Neutrophil (primary cell): ENCODE results near the gene FHOD3.

Experiments used
- H3K27ac ChIP-seq: fragments of 200-600 bp; sonication (generic); 2 replicates; pipeline ENCODE4 v1.5.1; 2016; ENCODE audit warnings: mild to moderate bottlenecking, moderate library complexity
- H3K27me3 ChIP-seq: fragments of 200-600 bp; sonication (generic); 2 replicates; pipeline ENCODE4 v1.6.0; 2016; ENCODE audit warnings: mild to moderate bottlenecking
- H3K36me3 ChIP-seq: fragments of 200-600 bp; sonication (generic); 2 replicates; pipeline ENCODE4 v1.5.1; 2017
- H3K4me1 ChIP-seq, 2 experiments: fragments of 200-600 bp in 1 of 2; sonication (generic) in 1 of 2; 1 replicate in 1 of 2; 2 replicates in 1 of 2; pipeline versions ENCODE4 v1.5.1 to v1.6.1; 2013 to 2016; ENCODE audit warnings: low read depth in 1 of 2, low read length in 1 of 2, mild to moderate bottlenecking in 1 of 2, moderate library complexity in 1 of 2; ENCODE audit not compliant: control insufficient read depth in 1 of 2, insufficient read depth in 1 of 2
- H3K4me3 ChIP-seq, 2 experiments: fragments of 200-600 bp in 1 of 2; sonication (generic) in 1 of 2; 1 replicate in 1 of 2; 2 replicates in 1 of 2; pipeline ENCODE4 v1.5.1; 2013 to 2016; ENCODE audit warnings: low read depth in 1 of 2, low read length in 1 of 2, mild to moderate bottlenecking in 1 of 2, moderate library complexity in 1 of 2
- H3K9me3 ChIP-seq: fragments of 200-600 bp; sonication (generic); 2 replicates; pipeline ENCODE4 v1.5.1; 2016
- CTCF ChIP-seq: fragments of 200-600 bp; sonication (generic); IDR thresholded peaks from 2 replicates; pipeline ENCODE4 v1.5.1; 2016; ENCODE audit warnings: antibody characterized with exemption

Gene FHOD3

GRCh38 chr18:36509646-36510197 lies 212.2 kb downstream of the FHOD3 start:
- TF ChIP-seq CTCF, result no peak
- H3K27me3 ChIP-seq, result no peaks in the 10 kb centered on the region
- H3K4me3 ChIP-seq, result no peak overlapping the region
- H3K4me1 ChIP-seq, result no peaks in the 10 kb centered on the region
- H3K9me3 ChIP-seq, result no peaks in the 10 kb centered on the region
- H3K36me3 ChIP-seq, result no peaks in the 10 kb centered on the region
- H3K27ac ChIP-seq, result no peak overlapping the region

- H3K9me3 ChIP-seq, result no peaks in the 10 kb centered on the region
- no peaks in the 10 kb centered on the region for H3K4me1 ChIP-seq
- no peak overlapping the region for H3K4me3 ChIP-seq
- no peaks in the 10 kb centered on the region for H3K27me3 ChIP-seq
- H3K36me3 ChIP-seq, result no peaks in the 10 kb centered on the region
- no peak overlapping the region for H3K27ac ChIP-seq
- no peak for TF ChIP-seq CTCF
Measured at GRCh38 chr18:36511791-36512352, 214.4 kb downstream of the FHOD3 start.

- Histone ChIP-seq H3K4me3 (no peak overlapping the region), H3K27ac (no peak overlapping the region), H3K4me1 (no peaks in the 10 kb centered on the region), H3K9me3 (no peaks in the 10 kb centered on the region), H3K27me3 (no peaks in the 10 kb centered on the region), H3K36me3 (no peaks in the 10 kb centered on the region)
- no peak for TF ChIP-seq CTCF
Measured at GRCh38 chr18:36513556-36513955, 216.0 kb downstream of the FHOD3 start.

DNA sequence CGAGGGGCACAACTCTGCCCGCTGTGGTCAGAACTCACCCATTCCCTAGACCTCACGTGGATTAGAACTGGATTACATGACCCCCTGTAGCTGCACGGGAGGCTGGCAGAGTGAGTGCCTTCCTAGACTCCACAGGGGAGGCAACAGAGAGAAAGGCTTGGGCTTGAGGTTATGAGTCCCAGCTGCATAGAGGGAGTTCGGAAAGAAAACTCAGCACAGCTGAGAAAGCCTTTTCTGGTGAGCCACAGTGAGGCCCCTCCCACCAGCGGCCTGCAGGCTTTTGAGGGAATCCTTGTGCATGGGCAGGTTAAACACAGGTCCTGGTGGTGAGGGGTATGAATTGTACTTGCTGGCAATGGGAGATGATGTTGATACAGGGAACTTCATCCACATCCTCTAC lies 217.3 kb downstream of the FHOD3 start:
- Histone ChIP-seq H3K9me3 (no peaks in the 10 kb centered on the region), H3K27ac (no peak overlapping the region), H3K4me1 (no peaks in the 10 kb centered on the region), H3K27me3 (no peaks in the 10 kb centered on the region), H3K36me3 (no peaks in the 10 kb centered on the region), H3K4me3 (no peak overlapping the region)
- TF ChIP-seq CTCF, result no peak

DNA sequence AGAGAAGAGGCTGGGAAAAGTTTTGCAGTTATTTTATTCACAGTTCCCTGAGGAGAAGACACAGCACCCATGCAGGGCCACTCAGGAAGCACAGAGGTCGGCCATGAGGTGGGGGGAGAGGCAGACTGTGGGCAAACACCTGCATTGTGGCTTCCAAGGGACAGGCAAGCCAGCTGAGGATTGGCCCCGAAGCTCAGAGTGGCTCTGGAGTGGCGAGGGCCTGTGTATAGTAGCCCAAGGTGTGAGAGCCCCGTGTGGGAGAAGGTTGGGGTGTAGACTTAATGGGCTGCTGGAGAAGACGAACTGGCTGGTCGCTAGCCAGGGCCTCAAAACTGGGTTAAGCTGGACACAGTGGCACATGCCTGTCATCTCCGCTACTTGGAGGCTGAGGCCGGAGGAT lies 218.7 kb downstream of the FHOD3 start:
- no peak overlapping the region for H3K27ac ChIP-seq
- H3K4me1 ChIP-seq, result no peaks in the 10 kb centered on the region
- H3K9me3 ChIP-seq, result no peaks in the 10 kb centered on the region
- H3K27me3 ChIP-seq, result no peaks in the 10 kb centered on the region
- no peak for TF ChIP-seq CTCF
- H3K4me3 ChIP-seq, result no peak overlapping the region
- H3K36me3 ChIP-seq, result no peaks in the 10 kb centered on the region
